ENCODE data around the gene TUBE1. TPM values are rescaled to one million over a fixed set of nuclear protein-coding genes. Genes with fewer than 3 reads are reported as not detected.

The TUBE1 gene
- total and polyA plus RNA-seq, 9 donors: 16.0 to 53.0 (median 25.9) TPM

DNA sequence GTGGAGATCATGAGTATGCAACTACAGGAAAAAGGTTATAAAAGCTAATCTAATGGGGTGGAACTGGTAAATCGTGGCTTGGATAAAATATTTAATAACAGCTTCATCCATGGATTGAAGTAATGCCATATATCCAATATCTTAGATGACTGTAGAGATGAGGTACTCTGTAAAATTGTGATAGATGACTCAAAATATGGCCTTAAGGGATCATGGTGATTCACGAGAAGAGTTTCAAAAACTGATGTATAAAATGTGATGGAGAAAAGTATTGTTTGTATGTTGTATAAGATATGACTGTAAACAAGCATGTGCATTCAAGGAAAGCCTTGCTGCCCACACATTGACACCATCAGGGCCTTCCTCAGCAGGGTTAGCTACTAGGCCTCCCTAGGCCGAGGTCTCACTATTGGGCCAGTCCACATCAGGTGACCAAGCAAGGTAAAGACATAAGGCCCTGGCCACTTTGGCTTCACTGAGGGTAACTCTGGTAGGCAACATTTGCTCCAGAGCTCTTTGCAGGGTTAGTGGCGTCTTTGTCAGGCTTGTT is 51.1 kb downstream of the TUBE1 start:
- no peaks in the 10 kb centered on the region for H3K27me3 ChIP-seq
- H3K4me3 ChIP-seq: no peak overlapping the region
- no peak overlapping the region for H3K27ac ChIP-seq
- 84 to 95% (median 94%) methylated on average over 4 of the region's 4 CpGs for WGBS, 3 donors
- H3K9me3 ChIP-seq: no peaks in the 10 kb centered on the region
- peaks cover 2% of the 10 kb centered on the region for H3K4me1 ChIP-seq (ENCODE audit: insufficient read depth)
- H3K36me3 ChIP-seq: no peaks in the 10 kb centered on the region
- no peak for TF ChIP-seq CTCF (IDR thresholded peaks at IDR 0.05)
- no peak for TF ChIP-seq POLR2A (IDR thresholded peaks at IDR 0.05)
- TF ChIP-seq EP300 (IDR thresholded peaks at IDR 0.05): no peak
- no peak for DNase-seq
- intact Hi-C loops (cut with DNase I): no loop called here

DNA sequence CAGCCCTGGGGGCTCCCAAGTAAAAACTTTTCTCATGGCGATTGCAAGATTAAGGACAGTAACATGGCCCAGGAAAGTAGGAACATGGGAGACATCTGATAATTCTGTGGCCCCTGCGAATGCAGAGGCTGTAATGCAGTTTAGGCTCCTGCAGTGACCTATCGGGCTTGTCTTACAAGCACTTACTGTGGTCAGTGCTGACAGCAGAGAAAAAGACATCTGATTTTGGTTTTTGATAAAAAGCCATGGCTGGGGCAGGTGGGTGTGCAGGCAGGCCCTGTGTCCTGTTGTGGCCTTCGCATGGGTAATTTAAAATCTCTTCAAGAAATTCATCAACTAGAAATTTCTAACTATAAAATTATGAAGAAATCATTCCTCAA is 52.7 kb downstream of the TUBE1 start:
- Histone ChIP-seq H3K36me3 (no peaks in the 10 kb centered on the region), H3K4me1 (ENCODE audit: insufficient read depth) (peaks cover 4% of the 10 kb centered on the region), H3K4me3 (no peak overlapping the region), H3K27me3 (no peaks in the 10 kb centered on the region), H3K9me3 (no peaks in the 10 kb centered on the region), H3K27ac (no peak overlapping the region)
- no peak for TF ChIP-seq EP300 (IDR thresholded peaks at IDR 0.05)
- TF ChIP-seq CTCF (IDR thresholded peaks at IDR 0.05): no peak
- TF ChIP-seq POLR2A (IDR thresholded peaks at IDR 0.05): no peak
- 96 to 98% (median 97%) methylated on average over 4 of the region's 4 CpGs for WGBS, 3 donors
- intact Hi-C loops (cut with DNase I): no loop called here
- no peak for DNase-seq

GRCh38 chr6:112033791-112034615 is 53.3 kb downstream of the TUBE1 start:
- H3K9me3 ChIP-seq: no peaks in the 10 kb centered on the region
- no peak overlapping the region for H3K4me3 ChIP-seq
- intact Hi-C loops (cut with DNase I): no loop called here
- 58 to 70% (median 63%) methylated on average over 6 of the region's 6 CpGs for WGBS, 3 donors
- no peaks in the 10 kb centered on the region for H3K27me3 ChIP-seq
- no peak overlapping the region for H3K27ac ChIP-seq
- TF ChIP-seq POLR2A (IDR thresholded peaks at IDR 0.05) (no peak), CTCF (IDR thresholded peaks at IDR 0.05) (no peak), EP300 (IDR thresholded peaks at IDR 0.05) (no peak)
- H3K36me3 ChIP-seq: no peaks in the 10 kb centered on the region
- peaks cover 4% of the 10 kb centered on the region for H3K4me1 ChIP-seq (ENCODE audit: insufficient read depth)
- no peak for DNase-seq

DNA sequence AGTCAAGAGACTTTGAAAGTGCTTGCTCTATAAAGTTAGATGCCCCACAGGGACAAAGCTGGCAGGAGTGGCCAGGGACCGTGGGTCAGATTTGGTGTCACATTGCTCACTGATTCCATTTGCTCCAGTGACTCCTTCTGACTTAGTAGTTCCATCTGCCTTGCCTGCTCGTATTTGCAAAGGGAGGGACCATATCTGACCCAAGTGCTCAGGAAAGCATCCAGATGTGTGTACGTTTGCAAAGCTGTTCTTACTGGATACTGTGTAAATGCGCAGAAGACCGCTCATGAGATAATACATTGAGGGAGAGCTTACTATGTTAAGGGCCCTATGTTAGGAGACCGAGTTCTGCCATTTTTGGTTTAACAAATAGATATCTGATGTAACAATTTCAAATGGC is 54.6 kb downstream of the TUBE1 start:
- no peak for DNase-seq
- intact Hi-C loops (cut with DNase I): no loop called here
- Histone ChIP-seq H3K27ac (no peak overlapping the region), H3K4me3 (no peak overlapping the region), H3K4me1 (ENCODE audit: insufficient read depth) (peaks cover 4% of the 10 kb centered on the region), H3K36me3 (no peaks in the 10 kb centered on the region), H3K9me3 (no peaks in the 10 kb centered on the region), H3K27me3 (no peaks in the 10 kb centered on the region)
- TF ChIP-seq CTCF (IDR thresholded peaks at IDR 0.05): no peak
- no peak for TF ChIP-seq EP300 (IDR thresholded peaks at IDR 0.05)
- TF ChIP-seq POLR2A (IDR thresholded peaks at IDR 0.05): no peak
- WGBS, 3 donors: 84 to 88% (median 86%) methylated on average over 6 of the region's 6 CpGs

Data from ovary (tissue), 9 donors.